Esophagus muscularis mucosa (tissue), 4 donors: ENCODE measurements around the gene SMARCAD1.

Source experiments
- EP300 ChIP-seq: sonication (generic); formaldehyde crosslinking; IDR thresholded peaks from one replicate; pipeline ENCODE4 v1.6.1; 2017; ENCODE audit warnings: antibody characterized with exemption
- POLR2A ChIP-seq: fragments of 450-650 bp; IDR thresholded peaks from one replicate; pipeline ENCODE4 v1.6.1; 2017; ENCODE audit warnings: antibody characterized with exemption, moderate library complexity, mild to moderate bottlenecking, low read depth
- POLR2AphosphoS5 ChIP-seq, 2 donors: sonication (generic); formaldehyde crosslinking; IDR thresholded peaks; one replicate each; pipeline ENCODE4 v1.6.1; 2017; ENCODE audit warnings: antibody characterized with exemption in 2 of 2
- TF ChIP-seq, protein P1 (sequence below), 3 experiments: fragments of 200-600 bp in 2 of 3; fragments of 450-650 bp in 1 of 3; sonication (generic) in 2 of 3; IDR thresholded peaks; one replicate each; pipeline ENCODE4 v1.5.1; 2017 to 2019; ENCODE audit warnings: antibody characterized with exemption in 3 of 3, mild to moderate bottlenecking in 2 of 3, moderate library complexity in 1 of 3

DNA sequence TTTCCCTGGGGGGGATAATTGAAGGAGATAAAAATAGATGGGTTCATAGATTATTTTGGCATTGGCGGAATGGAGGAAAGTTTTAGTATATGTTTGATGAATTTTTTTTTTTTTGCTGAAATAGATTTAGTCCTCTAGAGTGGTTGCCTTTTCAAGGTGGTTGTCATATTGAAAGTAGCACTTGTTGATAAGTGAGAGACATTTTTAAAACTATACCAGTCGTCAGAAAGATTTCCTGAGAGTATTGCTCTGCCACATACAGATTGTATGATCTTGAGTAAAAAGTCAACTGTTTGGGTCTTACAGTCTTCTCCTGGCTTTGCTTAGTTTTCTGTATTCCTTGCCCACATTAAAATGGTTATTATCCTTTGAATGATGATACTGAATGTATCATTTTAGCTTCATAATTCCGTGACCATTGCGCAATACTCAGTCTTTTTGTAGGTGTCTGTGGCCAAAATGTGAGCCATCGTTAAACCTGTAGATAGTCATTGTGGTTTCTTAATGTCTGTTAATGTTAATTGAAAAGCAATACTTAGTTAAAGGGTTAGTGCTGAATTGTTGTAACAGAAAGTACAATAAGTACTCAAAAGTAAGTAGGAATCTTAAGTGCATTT, 7.1 kb downstream of the SMARCAD1 start:
- no peak for TF ChIP-seq EP300
- TF ChIP-seq, protein P1, sequence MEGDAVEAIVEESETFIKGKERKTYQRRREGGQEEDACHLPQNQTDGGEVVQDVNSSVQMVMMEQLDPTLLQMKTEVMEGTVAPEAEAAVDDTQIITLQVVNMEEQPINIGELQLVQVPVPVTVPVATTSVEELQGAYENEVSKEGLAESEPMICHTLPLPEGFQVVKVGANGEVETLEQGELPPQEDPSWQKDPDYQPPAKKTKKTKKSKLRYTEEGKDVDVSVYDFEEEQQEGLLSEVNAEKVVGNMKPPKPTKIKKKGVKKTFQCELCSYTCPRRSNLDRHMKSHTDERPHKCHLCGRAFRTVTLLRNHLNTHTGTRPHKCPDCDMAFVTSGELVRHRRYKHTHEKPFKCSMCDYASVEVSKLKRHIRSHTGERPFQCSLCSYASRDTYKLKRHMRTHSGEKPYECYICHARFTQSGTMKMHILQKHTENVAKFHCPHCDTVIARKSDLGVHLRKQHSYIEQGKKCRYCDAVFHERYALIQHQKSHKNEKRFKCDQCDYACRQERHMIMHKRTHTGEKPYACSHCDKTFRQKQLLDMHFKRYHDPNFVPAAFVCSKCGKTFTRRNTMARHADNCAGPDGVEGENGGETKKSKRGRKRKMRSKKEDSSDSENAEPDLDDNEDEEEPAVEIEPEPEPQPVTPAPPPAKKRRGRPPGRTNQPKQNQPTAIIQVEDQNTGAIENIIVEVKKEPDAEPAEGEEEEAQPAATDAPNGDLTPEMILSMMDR (IDR thresholded peaks at IDR 0.05): no peak
- TF ChIP-seq POLR2A: no peak
- TF ChIP-seq POLR2AphosphoS5 (IDR thresholded peaks at IDR 0.05): no peak
